Measurements from ENCODE around the gene GRWD1.

DNA sequence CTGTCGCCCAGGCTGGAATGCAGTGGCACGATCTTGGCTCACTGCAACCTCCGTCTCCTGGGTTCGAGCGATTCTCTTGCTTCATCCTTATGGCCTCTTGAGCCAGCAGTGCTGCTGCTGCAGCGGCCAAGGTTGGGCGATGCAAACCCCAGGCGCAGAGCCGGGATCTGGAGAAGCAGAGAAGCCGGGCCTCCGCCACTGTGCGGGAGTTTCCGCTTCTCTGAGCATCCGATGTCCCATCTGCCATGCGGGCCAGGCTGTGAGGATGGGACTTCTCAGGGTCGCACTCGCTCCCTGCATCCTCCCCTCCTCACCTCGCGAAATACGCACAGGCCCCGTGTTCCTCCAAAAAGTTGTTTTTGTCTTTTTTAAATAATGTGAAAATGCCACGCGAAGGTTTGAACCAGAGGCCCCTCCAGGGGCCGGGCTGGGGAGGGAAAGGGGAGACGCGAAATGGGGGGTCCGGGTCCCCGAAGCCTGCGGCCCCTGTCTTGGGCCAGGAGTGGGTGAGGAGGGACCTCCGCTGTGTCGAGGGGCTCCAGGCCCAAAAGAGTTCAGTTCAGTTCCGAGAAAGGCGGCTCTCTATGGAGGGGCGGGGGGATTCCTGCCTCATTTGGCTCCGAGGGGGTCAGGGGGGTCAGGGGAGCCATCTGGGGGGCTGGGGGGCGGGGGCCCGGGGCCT lies 39.3 kb downstream of the GRWD1 start:
- TF ChIP-seq, protein P1, sequence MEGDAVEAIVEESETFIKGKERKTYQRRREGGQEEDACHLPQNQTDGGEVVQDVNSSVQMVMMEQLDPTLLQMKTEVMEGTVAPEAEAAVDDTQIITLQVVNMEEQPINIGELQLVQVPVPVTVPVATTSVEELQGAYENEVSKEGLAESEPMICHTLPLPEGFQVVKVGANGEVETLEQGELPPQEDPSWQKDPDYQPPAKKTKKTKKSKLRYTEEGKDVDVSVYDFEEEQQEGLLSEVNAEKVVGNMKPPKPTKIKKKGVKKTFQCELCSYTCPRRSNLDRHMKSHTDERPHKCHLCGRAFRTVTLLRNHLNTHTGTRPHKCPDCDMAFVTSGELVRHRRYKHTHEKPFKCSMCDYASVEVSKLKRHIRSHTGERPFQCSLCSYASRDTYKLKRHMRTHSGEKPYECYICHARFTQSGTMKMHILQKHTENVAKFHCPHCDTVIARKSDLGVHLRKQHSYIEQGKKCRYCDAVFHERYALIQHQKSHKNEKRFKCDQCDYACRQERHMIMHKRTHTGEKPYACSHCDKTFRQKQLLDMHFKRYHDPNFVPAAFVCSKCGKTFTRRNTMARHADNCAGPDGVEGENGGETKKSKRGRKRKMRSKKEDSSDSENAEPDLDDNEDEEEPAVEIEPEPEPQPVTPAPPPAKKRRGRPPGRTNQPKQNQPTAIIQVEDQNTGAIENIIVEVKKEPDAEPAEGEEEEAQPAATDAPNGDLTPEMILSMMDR (IDR thresholded peaks at IDR 0.05; ENCODE audit: low read depth, low read length): no peak
- no peak for TF ChIP-seq MYC (IDR thresholded peaks at IDR 0.05; ENCODE audit: low read depth, low read length)

Measured in NB4 (cell line).